Measurements from ENCODE around the gene DAAM2.

DNA sequence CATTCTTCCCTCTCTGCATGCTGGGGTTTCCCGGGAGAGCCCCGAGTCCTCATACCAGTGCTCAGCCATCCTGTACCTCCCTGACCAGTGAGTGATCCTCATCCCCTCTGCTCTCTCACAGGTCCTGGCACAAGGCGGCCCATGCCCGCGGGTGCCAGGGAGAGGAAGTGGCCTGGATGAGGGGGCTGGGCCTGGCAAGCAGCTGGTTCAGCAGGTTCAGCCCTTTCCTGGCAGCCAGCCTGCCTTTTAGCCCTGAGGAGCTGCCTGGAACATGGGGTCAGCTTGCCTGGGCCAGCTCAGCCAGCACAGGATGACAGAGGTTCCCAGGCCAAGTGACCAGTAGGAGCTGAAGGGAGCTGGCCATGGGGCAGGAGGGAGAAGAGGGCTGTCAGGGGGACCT is 131.2 kb downstream of the DAAM2 start:
- TF ChIP-seq MYC (IDR thresholded peaks at IDR 0.05; ENCODE audit: low read depth, low read length) (no peak), EZH2 (IDR thresholded peaks at IDR 0.05; ENCODE audit: borderline replicate concordance, low read depth, low read length, severe bottlenecking) (no peak), POLR2A (IDR thresholded peaks at IDR 0.05; ENCODE audit: low read depth, low read length) (no peak), GATA2 (IDR thresholded peaks at IDR 0.05; ENCODE audit: insufficient read depth, insufficient read length, low read depth, low read length) (no peak), POLR2AphosphoS5 (IDR thresholded peaks at IDR 0.05; ENCODE audit: insufficient read depth, low read depth, low read length) (no peak)
- TF ChIP-seq, protein P1, sequence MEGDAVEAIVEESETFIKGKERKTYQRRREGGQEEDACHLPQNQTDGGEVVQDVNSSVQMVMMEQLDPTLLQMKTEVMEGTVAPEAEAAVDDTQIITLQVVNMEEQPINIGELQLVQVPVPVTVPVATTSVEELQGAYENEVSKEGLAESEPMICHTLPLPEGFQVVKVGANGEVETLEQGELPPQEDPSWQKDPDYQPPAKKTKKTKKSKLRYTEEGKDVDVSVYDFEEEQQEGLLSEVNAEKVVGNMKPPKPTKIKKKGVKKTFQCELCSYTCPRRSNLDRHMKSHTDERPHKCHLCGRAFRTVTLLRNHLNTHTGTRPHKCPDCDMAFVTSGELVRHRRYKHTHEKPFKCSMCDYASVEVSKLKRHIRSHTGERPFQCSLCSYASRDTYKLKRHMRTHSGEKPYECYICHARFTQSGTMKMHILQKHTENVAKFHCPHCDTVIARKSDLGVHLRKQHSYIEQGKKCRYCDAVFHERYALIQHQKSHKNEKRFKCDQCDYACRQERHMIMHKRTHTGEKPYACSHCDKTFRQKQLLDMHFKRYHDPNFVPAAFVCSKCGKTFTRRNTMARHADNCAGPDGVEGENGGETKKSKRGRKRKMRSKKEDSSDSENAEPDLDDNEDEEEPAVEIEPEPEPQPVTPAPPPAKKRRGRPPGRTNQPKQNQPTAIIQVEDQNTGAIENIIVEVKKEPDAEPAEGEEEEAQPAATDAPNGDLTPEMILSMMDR (IDR thresholded peaks at IDR 0.05; ENCODE audit: extremely low read depth in 1 of 2, insufficient read depth in 1 of 2, low read depth in 1 of 2, low read length in 2 of 2) = no peak
- TF ChIP-seq, protein P2, sequence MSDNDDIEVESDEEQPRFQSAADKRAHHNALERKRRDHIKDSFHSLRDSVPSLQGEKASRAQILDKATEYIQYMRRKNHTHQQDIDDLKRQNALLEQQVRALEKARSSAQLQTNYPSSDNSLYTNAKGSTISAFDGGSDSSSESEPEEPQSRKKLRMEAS (IDR thresholded peaks at IDR 0.05; ENCODE audit: insufficient read depth, insufficient read length) = no peak
